ENCODE results near the gene MEI1. TPM values are rescaled to one million over a fixed set of nuclear protein-coding genes. Genes with fewer than 3 reads are reported as not detected.

The MEI1 gene
- total RNA-seq, 4 donors from 2014 or later: 0.70 to 1.9 TPM; not detected in 2

DNA sequence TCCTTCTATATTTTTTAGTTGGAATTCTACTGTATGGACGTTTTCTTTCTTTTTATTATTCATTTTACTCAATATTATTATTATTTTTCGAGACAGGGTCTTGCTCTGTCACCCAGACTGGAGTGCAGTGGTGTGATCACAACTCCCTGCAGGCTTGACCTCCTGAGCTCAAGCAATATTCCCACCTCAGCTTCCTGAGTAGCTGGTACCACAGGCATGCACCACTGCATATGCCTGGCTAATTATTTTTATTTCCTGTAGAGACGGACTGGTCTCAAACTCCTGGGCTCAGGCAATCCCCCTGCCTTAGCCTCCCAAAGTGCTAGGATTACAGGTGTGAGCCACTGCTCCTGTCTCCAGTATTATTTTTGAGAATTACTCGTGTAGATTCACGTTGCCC lies 67.2 kb downstream of the MEI1 start:
- no peak overlapping the region for H3K4me3 ChIP-seq
- no peaks in the 10 kb centered on the region for H3K4me1 ChIP-seq
- no peaks in the 10 kb centered on the region for H3K36me3 ChIP-seq
- no peak for TF ChIP-seq POLR2A (IDR thresholded peaks at IDR 0.05)
- TF ChIP-seq, protein P1, sequence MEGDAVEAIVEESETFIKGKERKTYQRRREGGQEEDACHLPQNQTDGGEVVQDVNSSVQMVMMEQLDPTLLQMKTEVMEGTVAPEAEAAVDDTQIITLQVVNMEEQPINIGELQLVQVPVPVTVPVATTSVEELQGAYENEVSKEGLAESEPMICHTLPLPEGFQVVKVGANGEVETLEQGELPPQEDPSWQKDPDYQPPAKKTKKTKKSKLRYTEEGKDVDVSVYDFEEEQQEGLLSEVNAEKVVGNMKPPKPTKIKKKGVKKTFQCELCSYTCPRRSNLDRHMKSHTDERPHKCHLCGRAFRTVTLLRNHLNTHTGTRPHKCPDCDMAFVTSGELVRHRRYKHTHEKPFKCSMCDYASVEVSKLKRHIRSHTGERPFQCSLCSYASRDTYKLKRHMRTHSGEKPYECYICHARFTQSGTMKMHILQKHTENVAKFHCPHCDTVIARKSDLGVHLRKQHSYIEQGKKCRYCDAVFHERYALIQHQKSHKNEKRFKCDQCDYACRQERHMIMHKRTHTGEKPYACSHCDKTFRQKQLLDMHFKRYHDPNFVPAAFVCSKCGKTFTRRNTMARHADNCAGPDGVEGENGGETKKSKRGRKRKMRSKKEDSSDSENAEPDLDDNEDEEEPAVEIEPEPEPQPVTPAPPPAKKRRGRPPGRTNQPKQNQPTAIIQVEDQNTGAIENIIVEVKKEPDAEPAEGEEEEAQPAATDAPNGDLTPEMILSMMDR (IDR thresholded peaks at IDR 0.05): no peak
- intact Hi-C loops (cut with DNase I; ENCODE audit: low total_unique reads): no loop called here
- H3K9me3 ChIP-seq: no peaks in the 10 kb centered on the region
- no peak overlapping the region for H3K27ac ChIP-seq
- no peak for DNase-seq
- H3K27me3 ChIP-seq: no peaks in the 10 kb centered on the region

DNA sequence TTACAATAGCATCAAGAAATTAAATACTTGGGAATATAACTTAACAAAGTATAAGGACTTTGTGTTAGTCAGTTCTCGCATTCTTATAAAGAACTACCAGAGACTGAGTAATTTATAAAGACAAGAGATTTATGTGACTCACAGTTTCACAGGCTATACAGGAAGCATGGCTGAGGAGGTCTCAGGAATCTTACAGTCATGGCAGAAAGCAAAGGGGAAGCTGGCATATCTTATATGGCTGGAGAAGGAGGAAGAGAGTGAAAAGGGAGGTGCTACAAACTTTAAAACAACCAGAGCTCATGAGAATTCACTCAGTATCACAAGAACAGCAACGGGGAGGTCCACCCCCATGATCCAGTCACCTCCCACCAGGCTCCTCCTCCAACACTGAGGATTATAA lies 69.1 kb downstream of the MEI1 start:
- intact Hi-C loops (cut with DNase I; ENCODE audit: low total_unique reads): no loop called here
- no peak overlapping the region for H3K4me3 ChIP-seq
- H3K27ac ChIP-seq: no peak overlapping the region
- no peaks in the 10 kb centered on the region for H3K4me1 ChIP-seq
- no peaks in the 10 kb centered on the region for H3K9me3 ChIP-seq
- DNase-seq: no peak
- H3K36me3 ChIP-seq: no peaks in the 10 kb centered on the region
- H3K27me3 ChIP-seq: no peaks in the 10 kb centered on the region
- TF ChIP-seq POLR2A (IDR thresholded peaks at IDR 0.05): no peak
- TF ChIP-seq, protein P1 (IDR thresholded peaks at IDR 0.05): no peak

DNA sequence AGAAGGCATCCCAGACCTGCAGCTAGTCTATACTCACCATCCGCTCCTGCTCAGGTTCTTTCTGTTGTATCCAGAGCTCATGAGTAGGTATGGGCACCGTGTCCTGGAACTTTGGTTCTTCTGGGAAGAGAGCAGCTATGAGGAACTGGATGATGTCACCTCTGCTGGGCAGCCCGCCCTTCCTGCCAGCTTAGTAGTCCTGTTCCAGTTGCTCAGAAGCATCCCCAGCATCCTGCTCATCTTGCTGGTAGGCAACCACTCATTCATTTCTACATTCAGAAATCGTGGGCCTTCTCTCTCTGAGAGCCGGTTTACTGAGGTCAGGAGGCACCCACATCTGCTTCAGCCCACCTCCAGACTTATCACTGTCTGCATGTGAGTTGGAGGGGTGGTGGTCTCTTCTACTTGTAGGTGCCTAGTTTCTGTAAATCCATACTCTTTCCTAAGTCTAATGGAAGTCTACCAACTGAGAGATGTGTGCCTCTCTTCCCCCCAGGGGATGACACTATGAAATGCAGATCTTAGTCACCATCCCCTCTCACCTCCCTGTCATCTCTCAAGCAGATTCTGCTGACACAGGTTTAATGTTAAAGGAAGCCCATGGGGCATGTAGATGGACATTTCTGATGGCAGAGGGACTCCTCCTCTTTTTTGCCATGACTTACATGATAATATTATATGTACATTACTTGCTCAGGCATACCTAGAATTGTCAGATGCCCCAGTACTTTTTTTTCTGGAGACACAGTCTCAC lies 71.6 kb downstream of the MEI1 start:
- Histone ChIP-seq H3K36me3 (no peaks in the 10 kb centered on the region), H3K4me1 (no peaks in the 10 kb centered on the region), H3K27ac (no peak overlapping the region), H3K9me3 (no peaks in the 10 kb centered on the region), H3K27me3 (no peaks in the 10 kb centered on the region), H3K4me3 (no peak overlapping the region)
- TF ChIP-seq, protein P1 (IDR thresholded peaks at IDR 0.05): no peak
- no peak for TF ChIP-seq POLR2A (IDR thresholded peaks at IDR 0.05)
- no peak for DNase-seq
- intact Hi-C loops (cut with DNase I; ENCODE audit: low total_unique reads): no loop called here

DNA sequence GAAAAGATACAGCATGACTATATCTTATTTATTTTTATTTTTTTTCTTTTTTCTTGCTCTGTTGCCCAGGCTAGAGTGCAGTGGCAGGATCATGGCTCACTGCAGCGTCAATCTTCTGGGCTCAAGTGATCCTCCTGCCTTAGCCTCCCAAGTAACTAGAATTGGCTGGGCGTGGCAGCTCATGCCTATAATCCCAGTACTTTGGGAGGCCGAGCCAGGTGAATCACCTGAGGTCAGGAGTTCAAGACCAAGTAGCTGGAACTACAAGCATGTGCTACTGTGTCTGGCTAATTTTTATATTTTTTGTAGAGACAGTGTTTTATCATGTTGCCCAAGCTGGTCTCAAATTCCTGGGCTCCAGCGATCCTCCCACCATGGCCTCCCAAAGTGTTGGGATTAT lies 72.9 kb downstream of the MEI1 start:
- Histone ChIP-seq H3K27ac (no peak overlapping the region), H3K36me3 (no peaks in the 10 kb centered on the region), H3K4me3 (no peak overlapping the region), H3K9me3 (no peaks in the 10 kb centered on the region), H3K27me3 (no peaks in the 10 kb centered on the region), H3K4me1 (no peaks in the 10 kb centered on the region)
- TF ChIP-seq POLR2A (IDR thresholded peaks at IDR 0.05): no peak
- TF ChIP-seq, protein P1 (IDR thresholded peaks at IDR 0.05): no peak
- intact Hi-C loops (cut with DNase I; ENCODE audit: low total_unique reads): no loop called here
- no peak for DNase-seq

GRCh38 chr22:41772645-41773044 lies 73.3 kb downstream of the MEI1 start:
- no peaks in the 10 kb centered on the region for H3K27me3 ChIP-seq
- no peak overlapping the region for H3K4me3 ChIP-seq
- no peak for DNase-seq
- TF ChIP-seq, protein P1 (IDR thresholded peaks at IDR 0.05): no peak
- TF ChIP-seq POLR2A (IDR thresholded peaks at IDR 0.05): no peak
- H3K4me1 ChIP-seq: no peaks in the 10 kb centered on the region
- H3K27ac ChIP-seq: no peak overlapping the region
- H3K36me3 ChIP-seq: no peaks in the 10 kb centered on the region
- intact Hi-C loops (cut with DNase I; ENCODE audit: low total_unique reads): no loop called here
- H3K9me3 ChIP-seq: no peaks in the 10 kb centered on the region
